ENCODE results near the gene VRK2. TPM values are rescaled to one million over a fixed set of nuclear protein-coding genes. Genes with fewer than 3 reads are reported as not detected.

VRK2 gene
- polyA plus RNA-seq, 3 donors: 13.5 to 31.6 (median 21.4) TPM

DNA sequence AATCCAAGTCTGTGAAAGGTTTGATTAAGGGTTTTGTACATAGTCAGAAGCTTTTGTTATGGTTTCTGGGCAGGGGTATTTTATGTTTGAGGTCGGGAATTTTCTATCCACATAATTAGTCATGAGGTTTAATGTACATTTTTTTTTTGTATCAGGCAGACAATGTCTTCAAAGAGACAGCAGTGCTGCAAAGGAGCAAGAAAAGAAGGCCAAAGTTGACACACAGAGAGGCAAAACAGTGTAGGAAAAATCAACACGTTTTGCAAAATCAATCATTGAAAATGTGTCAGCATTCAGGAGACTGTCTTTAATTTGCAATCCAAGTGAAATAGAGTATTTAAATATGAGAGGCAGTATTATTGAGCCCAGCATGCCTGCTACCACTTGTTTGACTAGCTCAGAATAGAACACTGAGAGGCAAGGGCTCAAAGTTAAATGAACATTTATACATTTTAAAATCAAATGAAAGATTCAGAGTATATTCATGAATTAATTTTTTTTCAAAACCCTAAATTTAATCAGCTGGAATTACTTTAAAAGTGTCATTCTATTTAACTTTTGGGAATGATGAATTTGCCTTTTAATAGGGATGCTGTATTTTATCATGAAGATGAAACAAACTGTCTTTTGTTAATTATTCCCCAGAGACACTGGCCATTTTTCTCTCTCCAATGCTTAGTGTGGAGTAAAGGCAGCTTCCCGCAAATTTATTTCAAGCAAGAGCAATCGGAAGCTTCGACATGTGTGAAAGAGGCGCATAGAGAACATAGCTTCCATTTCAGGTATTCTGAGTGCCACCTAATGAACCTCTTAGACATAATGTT, 11.3 kb downstream of the VRK2 start:
- Histone ChIP-seq H3K27ac (ENCODE audit: low read depth in 1 of 2, low read length in 2 of 2) (no peak overlapping the region), H3K4me2 (replicated peaks; ENCODE audit: extremely low read depth, low read length, poor library complexity, severe bottlenecking) (no peak overlapping the region), H3K4me3 (replicated peaks in 1 of 3; ENCODE audit: low read depth in 2 of 3, low read length in 3 of 3) (no peak overlapping the region), H3K9ac (ENCODE audit: insufficient read depth, low read length, poor library complexity, severe bottlenecking) (no peak overlapping the region), H3K36me3 (replicated peaks in 1 of 2; ENCODE audit: control insufficient read depth in 1 of 2, insufficient read depth in 2 of 2, low read length in 2 of 2) (peaks cover 28 to 78% of the 10 kb centered on the region in 2 donors), H3K4me1 (ENCODE audit: control insufficient read depth in 1 of 2, insufficient read depth in 2 of 2, low read length in 2 of 2) (peaks cover 3 to 12% of the 10 kb centered on the region in 2 donors), H4K20me1 (ENCODE audit: insufficient read depth, low read length) (peaks cover 15% of the 10 kb centered on the region), H2AFZ (ENCODE audit: insufficient read depth, low read depth, low read length, poor library complexity, severe bottlenecking) (no peak overlapping the region), H3K27me3 (ENCODE audit: control insufficient read depth in 2 of 2, insufficient read depth in 2 of 2, low read length in 2 of 2) (no peaks in the 10 kb centered on the region), H3K9me3 (replicated peaks in 1 of 2; ENCODE audit: control insufficient read depth in 1 of 2, insufficient read depth in 1 of 2, low read length in 2 of 2) (no peaks in the 10 kb centered on the region), H3K79me2 (ENCODE audit: insufficient read depth, low read length) (peaks cover 9% of the 10 kb centered on the region)
- Mint-ChIP-seq H3K36me3 (peaks cover 35 to 47% of the 10 kb centered on the region in 2 donors), H3K4me1 (peaks cover 16% of the 10 kb centered on the region), H3K9me3 (no peaks in the 10 kb centered on the region), H3K27ac (no peak overlapping the region), H3K27me3 (ENCODE audit: low read depth in 3 of 3) (no peaks in the 10 kb centered on the region), H3K4me3 (no peak overlapping the region)
- intact Hi-C loops (cut with micrococcal nuclease): no loop called here
- no peak for TF ChIP-seq CTCF (IDR thresholded peaks at IDR 0.05)
- DNase-seq: no peak
- 100% methylated on average over 1 of the region's 6 CpGs for WGBS (ENCODE audit: insufficient coverage)

DNA sequence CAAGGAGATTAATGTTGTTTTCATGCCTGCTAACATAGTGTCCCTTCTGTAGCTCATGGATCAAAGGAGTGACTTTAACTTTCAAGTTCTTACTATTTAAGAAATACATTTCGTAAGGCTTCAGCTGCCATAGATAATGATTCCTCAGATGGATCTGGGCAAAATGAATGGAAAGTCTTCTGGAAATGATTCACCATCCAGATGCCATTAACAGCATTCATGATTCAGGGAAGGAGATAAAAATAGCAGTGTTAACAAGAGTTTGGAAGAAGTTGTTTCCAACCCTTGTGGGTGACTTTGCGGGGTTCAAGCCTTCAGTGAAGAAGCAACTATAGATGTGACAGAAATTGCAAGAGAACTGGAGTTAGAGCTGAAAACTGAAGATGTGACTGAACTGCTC, 17.0 kb downstream of the VRK2 start:
- peaks cover 3% of the 10 kb centered on the region for H3K4me1 Mint-ChIP-seq
- H3K27me3 Mint-ChIP-seq (ENCODE audit: low read depth in 3 of 3): no peaks in the 10 kb centered on the region
- H3K27me3 ChIP-seq (ENCODE audit: control insufficient read depth in 2 of 2, insufficient read depth in 2 of 2, low read length in 2 of 2): no peaks in the 10 kb centered on the region
- H3K4me2 ChIP-seq (replicated peaks; ENCODE audit: extremely low read depth, low read length, poor library complexity, severe bottlenecking): no peak overlapping the region
- H3K4me1 ChIP-seq (ENCODE audit: control insufficient read depth in 1 of 2, insufficient read depth in 2 of 2, low read length in 2 of 2): no peaks in the 10 kb centered on the region
- peaks cover 5% of the 10 kb centered on the region for H3K79me2 ChIP-seq (ENCODE audit: insufficient read depth, low read length)
- H3K27ac ChIP-seq (ENCODE audit: low read depth in 1 of 2, low read length in 2 of 2): no peak overlapping the region
- no peak overlapping the region for H3K9ac ChIP-seq (ENCODE audit: insufficient read depth, low read length, poor library complexity, severe bottlenecking)
- no peaks in the 10 kb centered on the region for H4K20me1 ChIP-seq (ENCODE audit: insufficient read depth, low read length)
- H3K4me3 Mint-ChIP-seq: no peak overlapping the region
- 100% methylated on average over 1 of the region's 2 CpGs for WGBS (ENCODE audit: insufficient coverage)
- peaks cover 0 to 7% (median 4%) of the 10 kb centered on the region in 7 donors for H3K9me3 Mint-ChIP-seq
- intact Hi-C loops (cut with micrococcal nuclease): no loop called here
- DNase-seq: no peak
- no peak for TF ChIP-seq CTCF (IDR thresholded peaks at IDR 0.05)
- no peak overlapping the region for H3K4me3 ChIP-seq (replicated peaks in 1 of 3; ENCODE audit: low read depth in 2 of 3, low read length in 3 of 3)
- peaks cover 14 to 55% of the 10 kb centered on the region in 2 donors for H3K36me3 ChIP-seq (replicated peaks in 1 of 2; ENCODE audit: control insufficient read depth in 1 of 2, insufficient read depth in 2 of 2, low read length in 2 of 2)
- H3K36me3 Mint-ChIP-seq: peaks cover 44 to 47% of the 10 kb centered on the region in 2 donors
- no peaks in the 10 kb centered on the region for H3K9me3 ChIP-seq (replicated peaks in 1 of 2; ENCODE audit: control insufficient read depth in 1 of 2, insufficient read depth in 1 of 2, low read length in 2 of 2)
- no peak overlapping the region for H3K27ac Mint-ChIP-seq
- no peak overlapping the region for H2AFZ ChIP-seq (ENCODE audit: insufficient read depth, low read depth, low read length, poor library complexity, severe bottlenecking)

Data from CD14-positive monocyte (primary cell).